ENCODE results near the gene PPARD. TPM values are rescaled to one million over a fixed set of nuclear protein-coding genes. Genes with fewer than 3 reads are reported as not detected.

Gene PPARD
- total RNA-seq, 2 donors from 2014 or later = 10.9 to 11.5 TPM

DNA sequence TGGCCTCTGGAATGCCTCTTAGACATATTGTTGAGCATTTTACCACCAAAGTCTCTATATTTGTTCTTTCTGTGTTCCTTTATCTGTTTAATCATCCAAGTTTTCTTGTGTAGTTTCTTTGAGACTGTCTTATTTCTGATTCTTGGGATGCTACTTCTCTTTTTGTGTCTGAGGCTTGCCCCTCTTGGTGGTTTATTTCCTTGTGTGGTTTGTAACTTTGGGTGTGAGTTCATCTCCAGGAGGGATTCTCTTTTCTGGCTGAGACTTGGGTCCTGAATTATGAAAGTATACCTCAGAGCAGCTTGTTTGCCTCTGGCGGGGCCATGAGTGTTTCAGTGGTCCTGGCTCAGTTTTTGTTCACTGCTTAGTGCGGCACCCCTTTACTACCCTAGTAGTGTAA lies 33.9 kb downstream of the PPARD start:
- H3K27me3 ChIP-seq (ENCODE audit: control insufficient read depth, insufficient read depth, low read length, poor library complexity, severe bottlenecking) = no peaks in the 10 kb centered on the region
- H3K9ac ChIP-seq (ENCODE audit: extremely low read depth, low read length, poor library complexity, severe bottlenecking) = no peak overlapping the region
- Mint-ChIP-seq H3K27ac (no peak overlapping the region), H3K4me3 (no peak overlapping the region), H3K27me3 (ENCODE audit: insufficient read depth) (no peaks in the 10 kb centered on the region), H3K36me3 (ENCODE audit: low read depth) (peaks cover 8% of the 10 kb centered on the region), H3K4me1 (no peaks in the 10 kb centered on the region), H3K9me3 (no peaks in the 10 kb centered on the region)
- 95 to 100% methylated on average over 1 to 2 of the region's 2 CpGs for WGBS, 2 experiments (ENCODE audit: insufficient coverage in 1 of 2, insufficient read length in 1 of 2)
- TF ChIP-seq, protein P1, sequence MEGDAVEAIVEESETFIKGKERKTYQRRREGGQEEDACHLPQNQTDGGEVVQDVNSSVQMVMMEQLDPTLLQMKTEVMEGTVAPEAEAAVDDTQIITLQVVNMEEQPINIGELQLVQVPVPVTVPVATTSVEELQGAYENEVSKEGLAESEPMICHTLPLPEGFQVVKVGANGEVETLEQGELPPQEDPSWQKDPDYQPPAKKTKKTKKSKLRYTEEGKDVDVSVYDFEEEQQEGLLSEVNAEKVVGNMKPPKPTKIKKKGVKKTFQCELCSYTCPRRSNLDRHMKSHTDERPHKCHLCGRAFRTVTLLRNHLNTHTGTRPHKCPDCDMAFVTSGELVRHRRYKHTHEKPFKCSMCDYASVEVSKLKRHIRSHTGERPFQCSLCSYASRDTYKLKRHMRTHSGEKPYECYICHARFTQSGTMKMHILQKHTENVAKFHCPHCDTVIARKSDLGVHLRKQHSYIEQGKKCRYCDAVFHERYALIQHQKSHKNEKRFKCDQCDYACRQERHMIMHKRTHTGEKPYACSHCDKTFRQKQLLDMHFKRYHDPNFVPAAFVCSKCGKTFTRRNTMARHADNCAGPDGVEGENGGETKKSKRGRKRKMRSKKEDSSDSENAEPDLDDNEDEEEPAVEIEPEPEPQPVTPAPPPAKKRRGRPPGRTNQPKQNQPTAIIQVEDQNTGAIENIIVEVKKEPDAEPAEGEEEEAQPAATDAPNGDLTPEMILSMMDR (conservative IDR thresholded peaks at IDR 0.05) = no peak
- no peak overlapping the region for H3K4me3 ChIP-seq (ENCODE audit: low read length)
- DNase-seq = no peak
- H3K4me1 ChIP-seq (ENCODE audit: control insufficient read depth, insufficient read depth, low read length) = no peaks in the 10 kb centered on the region
- no peak overlapping the region for H3K27ac ChIP-seq (ENCODE audit: low read depth, low read length)
- H3K9me3 ChIP-seq (ENCODE audit: control insufficient read depth, low read length) = no peaks in the 10 kb centered on the region
- no peaks in the 10 kb centered on the region for H3K36me3 ChIP-seq (ENCODE audit: control insufficient read depth, insufficient read depth, low read length)

DNA sequence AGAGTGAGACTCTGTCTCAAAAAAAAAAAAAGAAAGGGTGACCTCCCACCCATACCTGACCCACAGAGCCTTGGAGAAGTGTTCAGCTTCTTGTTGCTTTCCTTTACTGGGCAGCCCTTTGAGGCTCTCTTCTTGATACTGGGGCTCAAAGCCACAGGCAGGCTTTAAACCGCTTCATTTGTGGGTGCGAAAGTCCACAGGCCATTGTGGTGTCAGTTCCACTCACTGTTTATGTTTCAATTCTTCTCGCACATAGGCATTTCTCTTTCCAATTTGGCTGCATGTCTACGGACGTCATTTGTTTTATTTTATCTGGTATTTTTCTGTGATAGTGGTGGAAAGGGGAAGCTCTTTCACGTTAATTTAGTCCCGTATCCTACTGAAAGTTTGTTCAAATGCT lies 34.6 kb downstream of the PPARD start:
- Mint-ChIP-seq H3K4me3 (no peak overlapping the region), H3K36me3 (ENCODE audit: low read depth) (peaks cover 10% of the 10 kb centered on the region), H3K27ac (no peak overlapping the region), H3K27me3 (ENCODE audit: insufficient read depth) (no peaks in the 10 kb centered on the region), H3K4me1 (no peaks in the 10 kb centered on the region), H3K9me3 (no peaks in the 10 kb centered on the region)
- H3K36me3 ChIP-seq (ENCODE audit: control insufficient read depth, insufficient read depth, low read length) = no peaks in the 10 kb centered on the region
- H3K9ac ChIP-seq (ENCODE audit: extremely low read depth, low read length, poor library complexity, severe bottlenecking) = no peak overlapping the region
- TF ChIP-seq, protein P1 (conservative IDR thresholded peaks at IDR 0.05) = no peak
- no peak for DNase-seq
- no peak overlapping the region for H3K4me3 ChIP-seq (ENCODE audit: low read length)
- no peaks in the 10 kb centered on the region for H3K27me3 ChIP-seq (ENCODE audit: control insufficient read depth, insufficient read depth, low read length, poor library complexity, severe bottlenecking)
- no peak overlapping the region for H3K27ac ChIP-seq (ENCODE audit: low read depth, low read length)
- H3K9me3 ChIP-seq (ENCODE audit: control insufficient read depth, low read length) = peaks cover under 1% of the 10 kb centered on the region
- WGBS, 2 experiments (ENCODE audit: insufficient coverage in 1 of 2, insufficient read length in 1 of 2) = 92 to 100% methylated on average over 2 to 7 of the region's 7 CpGs
- no peaks in the 10 kb centered on the region for H3K4me1 ChIP-seq (ENCODE audit: control insufficient read depth, insufficient read depth, low read length)

DNA sequence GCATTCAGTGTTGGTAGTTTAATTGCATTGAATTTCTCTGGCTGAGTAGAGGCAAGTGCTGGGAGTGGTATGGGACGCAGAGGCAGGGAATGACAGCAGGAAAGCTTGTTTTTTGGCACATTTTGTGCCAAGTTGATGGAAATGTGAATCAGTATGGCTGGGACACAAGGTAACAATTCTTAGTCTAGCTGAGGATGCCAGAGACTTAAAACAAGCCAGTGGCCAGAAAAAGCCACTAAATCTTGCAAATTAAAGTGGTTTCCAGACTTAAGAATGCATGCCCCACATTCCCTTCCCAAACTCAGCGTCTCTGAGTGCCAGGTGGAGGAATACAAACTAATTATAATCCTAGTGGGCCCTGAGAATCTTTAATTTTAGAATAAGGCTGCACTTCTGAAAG lies 35.9 kb downstream of the PPARD start:
- Mint-ChIP-seq H3K9me3 (peaks cover 11% of the 10 kb centered on the region), H3K27ac (no peak overlapping the region), H3K4me3 (no peak overlapping the region), H3K27me3 (ENCODE audit: insufficient read depth) (no peaks in the 10 kb centered on the region), H3K4me1 (no peaks in the 10 kb centered on the region), H3K36me3 (ENCODE audit: low read depth) (peaks cover 15% of the 10 kb centered on the region)
- TF ChIP-seq, protein P1 (conservative IDR thresholded peaks at IDR 0.05) = no peak
- H3K27ac ChIP-seq (ENCODE audit: low read depth, low read length) = no peak overlapping the region
- H3K4me3 ChIP-seq (ENCODE audit: low read length) = no peak overlapping the region
- no peak for DNase-seq
- H3K9ac ChIP-seq (ENCODE audit: extremely low read depth, low read length, poor library complexity, severe bottlenecking) = no peak overlapping the region
- H3K4me1 ChIP-seq (ENCODE audit: control insufficient read depth, insufficient read depth, low read length) = no peaks in the 10 kb centered on the region
- H3K27me3 ChIP-seq (ENCODE audit: control insufficient read depth, insufficient read depth, low read length, poor library complexity, severe bottlenecking) = no peaks in the 10 kb centered on the region
- WGBS, 2 experiments (ENCODE audit: insufficient coverage in 1 of 2, insufficient read length in 1 of 2) = 93 to 96% methylated on average over 2 of the region's 2 CpGs
- H3K36me3 ChIP-seq (ENCODE audit: control insufficient read depth, insufficient read depth, low read length) = no peaks in the 10 kb centered on the region
- H3K9me3 ChIP-seq (ENCODE audit: control insufficient read depth, low read length) = peaks cover 11% of the 10 kb centered on the region
